Activated T-helper 2 cell treated with anti-CD3 and anti-CD28 coated beads, Interferon-gamma antibody, Interleukin-2, Interleukin-4, amounts not matched to agents 10 μg/mL and 5 μg/mL and 100 μg/mL, durations not matched to agents 14 hours and 24 hours and 36 hours (primary cell): ENCODE data around the gene EIF2S3. TPM values are rescaled to one million over a fixed set of nuclear protein-coding genes. Genes with fewer than 3 reads are reported as not detected.

Experiments
- DNase-seq: peaks from one replicate; pipeline ENCODE4 v3.0.0; 2021; ENCODE audit warnings: low spot score
- H3K27ac Mint-ChIP-seq: one replicate; pipeline ENCODE4 v1.8.0; 2021; ENCODE audit warnings: mixed read lengths
- H3K27me3 Mint-ChIP-seq: one replicate; pipeline ENCODE4 v1.8.0; 2021; ENCODE audit warnings: low read depth, mixed read lengths
- H3K36me3 Mint-ChIP-seq: one replicate; pipeline ENCODE4 v1.8.0; 2021; ENCODE audit warnings: low read depth, mixed read lengths
- H3K4me1 Mint-ChIP-seq: one replicate; pipeline ENCODE4 v1.8.0; 2021; ENCODE audit warnings: low read depth, mixed read lengths
- H3K4me3 Mint-ChIP-seq: one replicate; pipeline ENCODE4 v1.8.0; 2021; ENCODE audit warnings: low read depth, mild to moderate bottlenecking, moderate library complexity, mixed read lengths
- H3K9me3 Mint-ChIP-seq: one replicate; pipeline ENCODE4 v1.8.0; 2021; ENCODE audit warnings: mixed read lengths
- intact Hi-C: fragments of 100-400 bp; cut with micrococcal nuclease; formaldehyde crosslinking; loops from one replicate; pipeline ENCODE4 v1.15.1; 2023
- total RNA-seq: library from RNA; stranded (reverse); gene quantifications from 2 replicates; pipeline ENCODE4 v1.2.3, GENCODE V29; 2022

The EIF2S3 gene
- 188 and 189 TPM in 2 replicates for total RNA-seq

DNA sequence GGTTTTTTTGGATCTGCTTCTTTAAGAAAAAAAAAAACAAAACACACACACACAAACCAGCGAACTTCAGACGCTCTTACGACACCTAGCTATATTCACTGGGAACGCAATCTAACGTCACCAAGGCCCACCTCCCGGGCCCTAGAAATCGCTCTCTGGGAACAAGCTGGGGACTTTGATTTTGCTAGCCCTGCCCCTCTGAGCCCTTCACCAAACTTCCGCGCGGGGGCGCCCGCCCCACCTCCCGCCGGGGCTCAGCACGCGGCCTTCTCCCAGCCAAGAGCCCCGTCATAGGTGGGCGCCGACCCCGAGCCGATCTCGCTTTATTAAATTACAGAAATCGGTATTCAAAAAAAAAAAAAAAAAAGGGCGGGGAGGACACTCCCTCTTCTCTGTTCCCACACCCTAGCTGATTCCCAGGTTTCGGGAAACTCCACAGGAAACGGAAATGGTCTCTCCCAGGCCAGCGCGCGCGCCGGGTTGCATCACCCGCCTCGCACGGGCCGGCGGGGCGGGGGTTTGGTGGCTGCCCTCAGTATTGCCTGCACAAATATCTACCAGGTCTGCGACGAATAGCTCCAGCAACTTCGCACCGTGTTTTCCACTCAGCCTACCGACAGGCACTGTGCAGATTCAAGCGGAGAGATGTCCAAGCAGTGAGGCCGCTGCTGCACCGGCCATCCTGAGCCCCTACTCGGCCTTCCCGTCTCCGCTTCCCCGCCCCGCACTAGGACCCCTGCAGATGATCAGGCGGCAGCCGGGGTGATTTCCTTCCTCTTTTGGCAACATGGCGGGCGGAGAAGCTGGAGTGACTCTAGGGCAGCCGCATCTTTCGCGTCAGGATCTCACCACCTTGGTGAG lies at the start of gene EIF2S3:
TSS of gene EIF2S3 (plus strand) at position 775 of the 861 bp plus-strand sequence. CDS start at position 788, 13 bp downstream.
- Mint-ChIP-seq H3K4me3 (no peak within 1 kb of the TSS), H3K9me3 (no peaks in the 10 kb centered on the region), H3K27me3 (no peaks in the 10 kb centered on the region), H3K36me3 (peaks cover 19% of the 10 kb centered on the region), H3K4me1 (peaks cover 5% of the 10 kb centered on the region), H3K27ac (peak within 1 kb of the TSS; percentile 99)
- peak; percentile 84 for DNase-seq
- intact Hi-C loops = loop anchor here (1.0 to 5.0 kb wide), 8 partner anchors 26 to 312 kb away; partner anchors contain the start of genes ACOT9, CXorf58 and SAT1

- H3K9me3 Mint-ChIP-seq = no peaks in the 10 kb centered on the region
- H3K36me3 Mint-ChIP-seq = peaks cover 37% of the 10 kb centered on the region
- H3K27ac Mint-ChIP-seq = peak overlapping the region; percentile 84
- no peak for DNase-seq
- H3K27me3 Mint-ChIP-seq = no peaks in the 10 kb centered on the region
- intact Hi-C loops = loop anchor here (1.0 kb wide), 1 partner anchor 9 kb away; no protein-coding TSS in a partner anchor
- peaks cover 27% of the 10 kb centered on the region for H3K4me1 Mint-ChIP-seq
- H3K4me3 Mint-ChIP-seq = no peak overlapping the region
Observed at GRCh38 chrX:24005028-24005427, 49.7 kb upstream of the EIF2S3 start.

DNA sequence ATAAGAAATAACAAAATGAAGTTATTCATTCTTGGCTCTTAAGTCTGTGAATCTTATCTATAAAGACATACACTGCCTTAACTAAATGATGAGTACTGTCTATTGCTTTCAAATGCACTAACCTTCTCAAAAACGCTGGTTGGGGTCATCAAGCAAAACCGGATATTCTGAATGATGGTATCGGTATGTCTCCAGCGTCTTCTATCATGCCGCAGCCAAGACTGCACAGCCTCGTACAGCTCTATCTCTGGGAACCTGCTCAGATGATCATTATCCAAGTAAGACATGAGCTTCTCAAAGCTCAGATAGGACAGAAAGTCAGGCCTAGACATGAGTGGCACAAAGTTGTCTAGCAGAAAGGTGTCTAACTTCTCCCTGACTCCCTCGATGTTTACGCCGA lies 48.9 kb upstream of the EIF2S3 start:
- H3K27me3 Mint-ChIP-seq = no peaks in the 10 kb centered on the region
- no peak for DNase-seq
- intact Hi-C loops = loop anchor here (1.0 kb wide), 1 partner anchor 8 kb away; no protein-coding TSS in a partner anchor
- peak overlapping the region; percentile 12 for H3K27ac Mint-ChIP-seq
- H3K36me3 Mint-ChIP-seq = peaks cover 40% of the 10 kb centered on the region
- H3K9me3 Mint-ChIP-seq = no peaks in the 10 kb centered on the region
- H3K4me1 Mint-ChIP-seq = peaks cover 36% of the 10 kb centered on the region
- no peak overlapping the region for H3K4me3 Mint-ChIP-seq

DNA sequence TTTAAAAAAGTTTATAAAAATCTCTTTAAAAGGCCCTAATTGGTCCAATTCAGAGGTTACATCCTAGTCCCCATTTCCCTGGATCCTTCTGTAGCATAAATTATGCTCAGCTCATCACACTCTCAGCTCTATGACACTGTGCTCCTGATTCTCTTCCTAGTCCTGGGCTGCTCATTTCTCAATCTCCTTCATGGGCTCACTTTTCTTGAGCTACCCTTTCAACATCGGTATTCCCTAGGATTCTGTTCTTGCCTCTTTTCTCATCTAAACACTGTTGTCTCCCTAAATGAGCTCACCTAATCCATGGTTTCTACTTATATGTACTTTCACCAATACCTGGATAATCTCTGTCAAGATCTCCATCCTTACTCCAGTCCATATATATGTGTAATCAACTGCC lies 42.5 kb upstream of the EIF2S3 start:
- Mint-ChIP-seq H3K27me3 (no peaks in the 10 kb centered on the region), H3K4me3 (no peak overlapping the region), H3K27ac (peak overlapping the region; percentile 52), H3K36me3 (peaks cover 37% of the 10 kb centered on the region), H3K9me3 (no peaks in the 10 kb centered on the region), H3K4me1 (peaks cover 36% of the 10 kb centered on the region)
- intact Hi-C loops = loop anchor here (5.0 kb wide), 1 partner anchor 40 kb away; the partner anchor contains the start of gene EIF2S3
- no peak for DNase-seq

DNA sequence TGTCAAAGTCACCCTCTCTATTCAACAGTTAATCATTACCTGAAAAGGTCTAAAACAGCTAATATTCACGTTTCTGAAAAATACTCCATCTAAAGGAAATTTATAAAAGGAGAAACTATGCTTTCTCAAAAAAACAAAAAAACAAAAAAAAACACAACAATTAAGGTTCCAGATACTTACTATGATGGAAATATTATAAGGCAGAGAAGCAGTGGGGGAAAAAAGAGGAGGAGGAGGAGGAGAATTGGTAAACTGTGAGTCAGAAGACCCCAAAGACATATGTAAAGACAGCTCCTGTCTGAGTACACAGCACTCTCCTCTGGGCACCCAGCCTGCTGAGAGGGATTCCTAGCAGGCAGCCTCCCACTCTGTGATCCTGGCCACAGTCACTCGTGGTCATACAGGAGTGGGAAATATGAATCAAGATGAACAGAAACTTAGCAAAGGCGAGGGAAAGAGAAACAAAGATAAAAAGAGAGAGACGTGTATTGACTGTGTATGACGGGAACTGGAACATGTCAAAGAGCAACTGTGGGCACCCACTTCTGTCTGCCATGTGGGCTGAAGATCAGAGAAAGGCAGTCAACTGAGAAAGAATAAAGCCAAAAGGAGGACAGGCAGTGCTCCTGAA lies 40.3 kb upstream of the EIF2S3 start:
- DNase-seq = no peak
- no peaks in the 10 kb centered on the region for H3K27me3 Mint-ChIP-seq
- H3K36me3 Mint-ChIP-seq = peaks cover 32% of the 10 kb centered on the region
- peak overlapping the region; percentile 64 for H3K4me3 Mint-ChIP-seq
- H3K9me3 Mint-ChIP-seq = no peaks in the 10 kb centered on the region
- H3K4me1 Mint-ChIP-seq = peaks cover 35% of the 10 kb centered on the region
- intact Hi-C loops = loop anchor here (1.0 to 5.0 kb wide), 3 partner anchors 9 to 38 kb away; partner anchors contain the start of gene EIF2S3
- H3K27ac Mint-ChIP-seq = peak overlapping the region; percentile 83

DNA sequence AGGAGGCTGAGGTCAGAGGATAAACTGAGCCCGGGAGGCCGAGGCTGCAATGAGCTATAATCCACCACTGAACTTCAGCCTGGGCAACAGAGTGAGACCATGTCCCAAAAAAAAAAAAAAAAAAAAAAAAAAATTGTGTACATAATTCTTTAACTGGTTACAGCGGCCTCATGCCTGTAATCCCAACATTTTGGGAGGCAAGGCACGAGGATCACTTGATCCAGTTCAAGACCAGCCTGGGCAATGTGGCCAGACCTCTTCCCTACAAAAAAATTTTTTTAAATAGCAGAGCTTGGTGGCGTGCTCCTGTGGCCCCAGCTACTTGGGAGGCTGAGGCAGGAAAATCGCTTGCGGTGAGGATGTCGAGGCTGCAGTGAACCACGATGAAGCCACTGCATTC lies 37.1 kb upstream of the EIF2S3 start:
- Mint-ChIP-seq H3K4me3 (no peak overlapping the region), H3K27me3 (no peaks in the 10 kb centered on the region), H3K27ac (no peak overlapping the region), H3K36me3 (peaks cover 32% of the 10 kb centered on the region), H3K9me3 (no peaks in the 10 kb centered on the region), H3K4me1 (peaks cover 40% of the 10 kb centered on the region)
- no peak for DNase-seq
- intact Hi-C loops = no loop called here

- H3K9me3 Mint-ChIP-seq = no peaks in the 10 kb centered on the region
- H3K4me1 Mint-ChIP-seq = peaks cover 42% of the 10 kb centered on the region
- no peak overlapping the region for H3K27ac Mint-ChIP-seq
- intact Hi-C loops = no loop called here
- H3K4me3 Mint-ChIP-seq = no peak overlapping the region
- peaks cover 40% of the 10 kb centered on the region for H3K36me3 Mint-ChIP-seq
- H3K27me3 Mint-ChIP-seq = no peaks in the 10 kb centered on the region
- DNase-seq = no peak
Observed at GRCh38 chrX:24018809-24019208, 35.9 kb upstream of the EIF2S3 start.

DNA sequence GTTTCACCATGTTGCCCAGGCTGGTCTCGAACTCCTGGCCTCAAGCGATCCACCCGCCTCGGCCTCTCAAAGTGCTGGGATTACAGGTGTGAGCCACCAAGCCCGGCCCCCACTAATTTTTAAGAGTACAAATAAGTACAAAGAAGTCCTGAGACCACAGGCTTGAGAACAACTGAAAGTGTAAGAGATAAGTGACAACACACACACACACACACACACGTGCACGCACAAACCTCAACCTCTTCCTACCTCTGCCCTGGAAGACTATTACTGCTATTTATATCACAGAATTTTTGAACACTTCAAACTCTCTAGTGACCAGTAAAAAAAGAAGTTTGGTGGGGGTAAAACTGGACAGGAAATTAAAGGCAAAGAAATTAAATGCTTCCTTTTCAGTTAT lies 35.3 kb upstream of the EIF2S3 start:
- Mint-ChIP-seq H3K9me3 (no peaks in the 10 kb centered on the region), H3K4me3 (no peak overlapping the region), H3K27ac (no peak overlapping the region), H3K27me3 (no peaks in the 10 kb centered on the region), H3K36me3 (peaks cover 36% of the 10 kb centered on the region), H3K4me1 (peaks cover 39% of the 10 kb centered on the region)
- intact Hi-C loops = no loop called here
- DNase-seq = no peak

DNA sequence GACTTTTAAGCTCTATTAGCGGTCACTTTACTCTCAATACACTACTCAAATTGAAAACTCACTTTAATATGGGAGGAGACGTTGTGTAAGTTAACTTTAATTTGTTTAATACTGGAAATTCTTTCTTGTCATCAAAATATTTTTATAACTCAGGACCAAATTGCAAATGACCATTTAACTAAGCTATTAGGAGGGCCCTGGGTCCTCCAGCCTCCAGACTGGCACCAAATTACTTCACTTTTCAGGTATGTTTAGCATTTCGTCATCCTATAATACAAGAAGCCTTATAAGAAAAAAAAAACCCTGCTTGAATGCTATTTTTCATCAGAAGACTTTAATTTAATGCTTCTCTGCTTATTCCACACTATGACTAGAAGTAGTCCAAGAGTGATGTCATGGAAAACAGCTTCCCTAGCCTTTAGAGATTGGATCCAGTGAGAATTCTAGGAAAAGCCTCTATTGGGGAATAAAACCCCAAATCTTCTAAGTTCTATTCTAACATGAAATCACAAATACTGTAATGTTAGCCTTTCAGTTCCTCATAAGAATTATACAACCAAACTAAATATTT lies 34.4 kb upstream of the EIF2S3 start:
- no peak for DNase-seq
- Mint-ChIP-seq H3K4me1 (peaks cover 30% of the 10 kb centered on the region), H3K36me3 (peaks cover 31% of the 10 kb centered on the region), H3K4me3 (peak overlapping the region; percentile 67), H3K27ac (peak overlapping the region; percentile 71), H3K27me3 (no peaks in the 10 kb centered on the region), H3K9me3 (no peaks in the 10 kb centered on the region)
- intact Hi-C loops = loop anchor here (10.0 kb wide), 2 partner anchors 276 to 356 kb away; partner anchors contain the start of genes ACOT9 and PRDX4

- intact Hi-C loops = loop anchor here (10.0 kb wide), 2 partner anchors 279 to 359 kb away; partner anchors contain the start of genes ACOT9 and PRDX4
Observed at GRCh38 chrX:24023544-24023943, 31.2 kb upstream of the EIF2S3 start.

GRCh38 chrX:24023972-24024669 lies 30.6 kb upstream of the EIF2S3 start:
- DNase-seq = no peak
- intact Hi-C loops = loop anchor here (1.0 to 10.0 kb wide), 3 partner anchors 93 to 359 kb away; partner anchors contain the start of genes ACOT9 and PRDX4
- Mint-ChIP-seq H3K27me3 (no peaks in the 10 kb centered on the region), H3K4me3 (peak overlapping the region; percentile 91), H3K27ac (peak overlapping the region; percentile 83), H3K36me3 (peaks cover 26% of the 10 kb centered on the region), H3K9me3 (no peaks in the 10 kb centered on the region), H3K4me1 (peaks cover 28% of the 10 kb centered on the region)

More at GRCh38 chrX:24023544-24023943, 31.2 kb upstream of the EIF2S3 start:
- H3K27ac Mint-ChIP-seq = peak overlapping the region; percentile 83
- H3K9me3 Mint-ChIP-seq = no peaks in the 10 kb centered on the region
- H3K36me3 Mint-ChIP-seq = peaks cover 26% of the 10 kb centered on the region
- no peaks in the 10 kb centered on the region for H3K27me3 Mint-ChIP-seq
- no peak for DNase-seq
- H3K4me1 Mint-ChIP-seq = peaks cover 28% of the 10 kb centered on the region
- peak overlapping the region; percentile 91 for H3K4me3 Mint-ChIP-seq
